Keratinocyte (primary cell): ENCODE data around the gene TNPO2. TPM values are rescaled to one million over a fixed set of nuclear protein-coding genes. Genes with fewer than 3 reads are reported as not detected.

Experiments used
- DNase-seq: peaks from one replicate; pipeline ENCODE4 v3.0.0-alpha.2; 2011; ENCODE audit warnings: low read depth, missing footprints, low spot score
- FAIRE-seq: peaks from 2 replicates; lab custom pipeline; 2011; peaks lifted over from hg19 to GRCh38; lab: Jason Lieb, UNC
- H2AFZ ChIP-seq: 2 replicates; pipeline ENCODE4 v1.6.0; 2012; ENCODE audit warnings: low read length, control low read depth, inconsistent platforms; ENCODE audit not compliant: control insufficient read depth
- H3K27ac ChIP-seq: 2 replicates; pipeline ENCODE4 v1.5.1; 2011; ENCODE audit warnings: low read length; ENCODE audit not compliant: control insufficient read depth, insufficient read depth
- H3K27me3 ChIP-seq: 3 replicates; pipeline ENCODE4 v1.6.0; 2011; ENCODE audit warnings: low read length; ENCODE audit not compliant: control insufficient read depth, insufficient read depth; ENCODE audit errors: extremely low read depth
- H3K36me3 ChIP-seq, 2 experiments: 2 replicates in 1 of 2; 3 replicates in 1 of 2; pipeline ENCODE4 v1.5.1; 2011; ENCODE audit warnings: low read length in 2 of 2, mild to moderate bottlenecking in 1 of 2; ENCODE audit not compliant: control insufficient read depth in 2 of 2, insufficient read depth in 2 of 2; ENCODE audit errors: extremely low read depth in 1 of 2
- H3K4me1 ChIP-seq: 3 replicates; pipeline ENCODE4 v1.5.1; 2011; ENCODE audit warnings: low read length; ENCODE audit not compliant: control insufficient read depth, insufficient read depth; ENCODE audit errors: extremely low read depth
- H3K4me2 ChIP-seq: 3 replicates; pipeline ENCODE4 v1.6.0; 2011; ENCODE audit warnings: low read depth, low read length; ENCODE audit not compliant: control insufficient read depth, insufficient read depth; ENCODE audit errors: extremely low read depth
- H3K4me3 ChIP-seq, 3 experiments: fragments of 200-600 bp in 1 of 3; sonication (generic) in 1 of 3; 2 replicates in 2 of 3; 3 replicates in 1 of 3; pipeline ENCODE4 v1.5.1; 2011 to 2016; ENCODE audit warnings: low read length in 3 of 3, mild to moderate bottlenecking in 3 of 3, control low read depth in 2 of 3, inconsistent platforms in 1 of 3, low read depth in 1 of 3, mixed read lengths in 1 of 3, mixed run types in 1 of 3, moderate library complexity in 1 of 3; ENCODE audit not compliant: control insufficient read depth in 2 of 3, insufficient read depth in 2 of 3; ENCODE audit errors: extremely low read depth in 1 of 3
- H3K79me2 ChIP-seq: 2 replicates; pipeline ENCODE4 v1.6.0; 2012; ENCODE audit warnings: low read length; ENCODE audit not compliant: control insufficient read depth, insufficient read depth
- H3K9ac ChIP-seq: 3 replicates; pipeline ENCODE4 v1.6.0; 2011; ENCODE audit warnings: low read length; ENCODE audit not compliant: control insufficient read depth, insufficient read depth; ENCODE audit errors: extremely low read depth
- H3K9me1 ChIP-seq: 3 replicates; pipeline ENCODE4 v1.6.0; 2011; ENCODE audit warnings: low read length; ENCODE audit not compliant: control insufficient read depth, insufficient read depth; ENCODE audit errors: extremely low read depth
- H3K9me3 ChIP-seq: 2 replicates; pipeline ENCODE4 v1.5.1; 2012; ENCODE audit warnings: low read depth, low read length; ENCODE audit not compliant: control insufficient read depth
- H4K20me1 ChIP-seq: 3 replicates; pipeline ENCODE4 v1.6.0; 2011; ENCODE audit warnings: low read length; ENCODE audit not compliant: control insufficient read depth, insufficient read depth; ENCODE audit errors: extremely low read depth
- EZH2 ChIP-seq: IDR thresholded peaks from one replicate; pipeline ENCODE4 v1.6.1; 2012; ENCODE audit warnings: inconsistent platforms, mild to moderate bottlenecking, low read length, moderate library complexity
- dilution Hi-C: fragments of 300-500 bp; cut with MboI; formaldehyde crosslinking; loops from one replicate; pipeline ENCODE4 v1.7.0; 2020; ENCODE audit warnings: low sequenced_read_pairs; ENCODE audit not compliant: extremely low pct_ligation_motif_present
- polyA plus RNA-seq, 5 experiments: library from polyadenylated mRNA; depleted of rRNA in 3 of 5; stranded (reverse) in 3 of 5; stranded (forward) in 1 of 5; unstranded in 1 of 5; fragments of >200 nt; gene quantifications; 1 replicate in 1 of 5; 2 replicates in 3 of 5; 3 replicates in 1 of 5; pipeline versions ENCODE4 v1.2.1 to v1.2.3, GENCODE V29; 2011 to 2012; ENCODE audit warnings: missing spikeins in 2 of 5, low read depth in 1 of 5, low replicate concordance in 1 of 5
- TF ChIP-seq, protein P1 (sequence below), 3 experiments: IDR thresholded peaks in 1 of 3; conservative IDR thresholded peaks in 1 of 3; optimal IDR thresholded peaks in 1 of 3; 2 replicates in 2 of 3; 3 replicates in 1 of 3; pipeline versions ENCODE3 to v1.5.1; 2011; ENCODE audit warnings: low read length in 3 of 3, mild to moderate bottlenecking in 3 of 3, moderate library complexity in 2 of 3, control low read depth in 1 of 3, inconsistent platforms in 1 of 3; ENCODE audit not compliant: insufficient read depth in 2 of 3; ENCODE audit errors: extremely low read depth in 1 of 3

Gene TNPO2
- polyA plus RNA-seq, 1 donor (not counting 4 experiments of a cell fraction or from before 2014, with no cell fraction given), result 75.3 TPM

DNA sequence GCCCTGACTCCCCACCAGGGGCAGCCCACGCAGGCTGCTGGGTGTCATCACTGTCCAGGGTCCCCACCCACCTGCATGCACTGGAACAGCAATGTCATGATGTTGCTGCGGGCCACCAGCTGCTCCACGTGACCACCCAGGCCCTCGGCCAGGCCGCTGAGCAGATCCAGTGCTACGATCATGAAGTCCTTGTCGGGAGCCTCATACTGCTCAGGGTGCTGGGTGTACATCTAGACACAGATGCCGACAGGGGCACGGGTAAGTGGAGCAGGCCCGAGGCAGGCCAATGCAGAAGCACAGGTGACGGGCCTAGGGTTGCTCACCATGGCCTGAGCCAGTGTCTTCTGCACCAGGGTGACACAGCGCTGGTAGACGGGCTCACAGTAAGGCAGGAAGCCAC lies 18.6 kb downstream of the TNPO2 start:
- no peaks in the 10 kb centered on the region for H3K4me1 ChIP-seq
- H3K27ac ChIP-seq, result no peak overlapping the region
- dilution Hi-C loops, result no loop called here
- no peak overlapping the region for H2AFZ ChIP-seq
- H3K4me3 ChIP-seq, result no peak overlapping the region
- H3K36me3 ChIP-seq, result peaks cover 52 to 57% of the 10 kb centered on the region in 2 experiments
- H3K9me1 ChIP-seq, result no peaks in the 10 kb centered on the region
- no peaks in the 10 kb centered on the region for H3K9me3 ChIP-seq
- peaks cover 6% of the 10 kb centered on the region for H3K79me2 ChIP-seq
- H3K9ac ChIP-seq, result no peak overlapping the region
- no peaks in the 10 kb centered on the region for H3K27me3 ChIP-seq
- TF ChIP-seq, protein P1, sequence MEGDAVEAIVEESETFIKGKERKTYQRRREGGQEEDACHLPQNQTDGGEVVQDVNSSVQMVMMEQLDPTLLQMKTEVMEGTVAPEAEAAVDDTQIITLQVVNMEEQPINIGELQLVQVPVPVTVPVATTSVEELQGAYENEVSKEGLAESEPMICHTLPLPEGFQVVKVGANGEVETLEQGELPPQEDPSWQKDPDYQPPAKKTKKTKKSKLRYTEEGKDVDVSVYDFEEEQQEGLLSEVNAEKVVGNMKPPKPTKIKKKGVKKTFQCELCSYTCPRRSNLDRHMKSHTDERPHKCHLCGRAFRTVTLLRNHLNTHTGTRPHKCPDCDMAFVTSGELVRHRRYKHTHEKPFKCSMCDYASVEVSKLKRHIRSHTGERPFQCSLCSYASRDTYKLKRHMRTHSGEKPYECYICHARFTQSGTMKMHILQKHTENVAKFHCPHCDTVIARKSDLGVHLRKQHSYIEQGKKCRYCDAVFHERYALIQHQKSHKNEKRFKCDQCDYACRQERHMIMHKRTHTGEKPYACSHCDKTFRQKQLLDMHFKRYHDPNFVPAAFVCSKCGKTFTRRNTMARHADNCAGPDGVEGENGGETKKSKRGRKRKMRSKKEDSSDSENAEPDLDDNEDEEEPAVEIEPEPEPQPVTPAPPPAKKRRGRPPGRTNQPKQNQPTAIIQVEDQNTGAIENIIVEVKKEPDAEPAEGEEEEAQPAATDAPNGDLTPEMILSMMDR (optimal IDR thresholded peaks at IDR 0.05 in 1 of 3, IDR thresholded peaks at IDR 0.05 in 1 of 3, conservative IDR thresholded peaks at IDR 0.05 in 1 of 3; ENCODE audit: extremely low read depth in 1 of 3, insufficient read depth in 2 of 3, low read length in 3 of 3), result no peak
- TF ChIP-seq EZH2, result no peak
- DNase-seq, result no peak
- H4K20me1 ChIP-seq, result no peaks in the 10 kb centered on the region
- no peak for FAIRE-seq
- H3K4me2 ChIP-seq, result no peak overlapping the region

DNA sequence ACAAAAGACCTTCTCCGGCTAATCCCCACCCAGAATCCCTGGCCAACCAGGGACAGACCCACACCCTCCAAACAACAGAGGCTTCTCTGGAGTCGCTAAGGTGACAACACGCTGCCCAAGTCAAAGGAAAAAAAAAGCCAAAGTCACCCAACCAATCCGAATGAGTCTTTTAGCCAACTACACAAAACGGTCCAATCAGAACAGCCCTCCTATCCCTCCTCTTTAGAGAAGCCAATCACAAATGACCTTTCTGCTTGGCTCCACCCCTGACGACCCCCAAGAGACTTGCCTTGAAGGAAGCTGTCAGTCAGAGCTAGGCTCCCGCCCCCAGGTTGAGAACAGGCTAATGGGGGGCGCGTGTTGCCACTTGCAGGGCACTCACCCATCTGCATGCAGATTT lies 20.7 kb downstream of the TNPO2 start:
- Histone ChIP-seq H3K27me3 (no peaks in the 10 kb centered on the region), H4K20me1 (no peaks in the 10 kb centered on the region), H3K9me3 (no peaks in the 10 kb centered on the region), H3K36me3 (peaks cover 49 to 57% of the 10 kb centered on the region in 2 experiments), H3K4me2 (no peak overlapping the region), H3K9me1 (no peaks in the 10 kb centered on the region), H3K4me3 (no peak overlapping the region), H3K79me2 (peaks cover 6% of the 10 kb centered on the region), H3K27ac (no peak overlapping the region), H2AFZ (no peak overlapping the region), H3K4me1 (no peaks in the 10 kb centered on the region), H3K9ac (no peak overlapping the region)
- no peak for TF ChIP-seq EZH2
- TF ChIP-seq, protein P1 (optimal IDR thresholded peaks at IDR 0.05 in 1 of 3, IDR thresholded peaks at IDR 0.05 in 1 of 3, conservative IDR thresholded peaks at IDR 0.05 in 1 of 3; ENCODE audit: extremely low read depth in 1 of 3, insufficient read depth in 2 of 3, low read length in 3 of 3), result no peak
- DNase-seq, result no peak
- no peak for FAIRE-seq
- dilution Hi-C loops, result no loop called here
